ENCODE results near the gene GBGT1.
A peak's percentile ranks its signal among the peaks of the same experiment; 100 is the strongest.
"Not testable (repeated sequence)": the region's sequence is repeated elsewhere in the genome, so short reads cannot be mapped to it uniquely, and the experiment has no call there.

Gene GBGT1

DNA sequence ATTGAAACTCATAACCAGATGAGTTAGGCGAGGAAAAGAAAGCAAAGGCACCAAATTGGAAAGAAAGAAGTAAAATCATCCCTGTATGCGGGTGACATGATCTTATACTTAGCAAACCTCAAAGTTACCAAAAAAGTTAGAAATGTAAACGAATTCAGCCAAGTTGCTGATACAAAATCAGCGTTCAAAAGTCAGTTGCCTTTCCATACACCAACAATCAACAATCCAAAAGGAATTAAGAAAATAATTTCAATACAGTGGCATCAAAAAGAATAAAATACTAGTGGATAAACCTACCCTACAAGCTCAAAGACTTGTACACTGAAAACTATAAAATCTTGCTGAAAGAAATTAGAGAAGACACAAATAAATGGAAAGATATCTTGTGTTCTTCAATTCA is 30.9 kb upstream of the GBGT1 start:
- DNase-seq, result no peak

DNA sequence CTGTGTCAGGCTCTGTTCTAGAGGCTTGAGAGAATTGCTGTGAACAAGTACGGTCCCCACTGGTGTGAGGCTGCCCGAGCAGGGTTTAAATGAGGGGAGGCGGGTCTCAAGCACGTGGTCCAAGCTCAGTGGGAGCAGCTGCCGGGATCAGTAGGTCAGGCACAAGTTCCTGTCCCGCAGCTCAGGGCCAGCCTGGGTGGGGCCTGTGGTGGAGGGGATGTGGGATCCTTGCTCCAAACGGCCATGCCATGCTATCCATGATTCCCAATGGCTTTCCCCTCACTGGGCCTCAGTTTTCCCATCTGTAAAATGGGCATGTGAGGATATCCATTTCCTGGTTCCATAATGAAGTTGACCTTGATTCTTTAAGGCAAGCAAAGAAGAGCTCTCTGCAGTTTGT is 28.3 kb upstream of the GBGT1 start:
- no peak for DNase-seq

DNA sequence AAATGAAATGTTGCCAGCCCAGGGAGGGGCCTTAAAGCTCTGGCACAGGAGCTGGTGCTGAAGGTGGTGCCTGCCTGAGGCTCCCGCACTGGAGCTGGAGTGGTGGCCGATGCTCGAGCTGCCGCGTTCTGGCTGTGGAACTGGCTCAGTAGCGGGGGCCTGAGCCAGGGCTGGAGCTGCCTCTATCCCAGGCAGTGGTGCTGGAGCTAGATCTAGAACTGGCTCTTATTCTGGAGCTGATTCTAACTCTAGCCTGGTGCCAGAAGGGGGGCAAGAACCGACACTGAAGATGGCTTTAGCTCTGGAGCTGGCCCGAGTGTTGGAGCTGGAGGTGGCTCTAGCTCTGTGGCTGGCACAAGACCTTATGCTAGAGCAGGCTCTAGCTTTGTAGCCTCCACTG is 26.1 kb upstream of the GBGT1 start:
- DNase-seq, result no peak

DNA sequence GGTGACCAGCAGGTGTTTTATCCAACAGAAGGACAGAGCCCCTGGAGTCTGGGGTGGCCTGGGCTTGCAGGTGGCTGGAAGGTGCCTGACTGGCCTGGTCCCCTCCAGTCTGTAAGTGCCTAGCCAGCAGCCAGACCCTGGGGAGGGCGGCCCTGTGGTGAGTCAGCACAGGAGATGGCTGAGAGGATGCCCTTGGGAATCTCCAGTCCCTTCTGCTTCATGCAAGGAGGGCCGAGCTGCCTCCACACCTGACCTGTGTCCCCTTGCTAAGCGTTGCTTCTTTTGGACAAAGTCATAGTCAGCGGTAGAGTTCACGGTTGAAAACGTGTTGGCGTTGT is 25.1 kb upstream of the GBGT1 start:
- DNase-seq, result no peak

DNA sequence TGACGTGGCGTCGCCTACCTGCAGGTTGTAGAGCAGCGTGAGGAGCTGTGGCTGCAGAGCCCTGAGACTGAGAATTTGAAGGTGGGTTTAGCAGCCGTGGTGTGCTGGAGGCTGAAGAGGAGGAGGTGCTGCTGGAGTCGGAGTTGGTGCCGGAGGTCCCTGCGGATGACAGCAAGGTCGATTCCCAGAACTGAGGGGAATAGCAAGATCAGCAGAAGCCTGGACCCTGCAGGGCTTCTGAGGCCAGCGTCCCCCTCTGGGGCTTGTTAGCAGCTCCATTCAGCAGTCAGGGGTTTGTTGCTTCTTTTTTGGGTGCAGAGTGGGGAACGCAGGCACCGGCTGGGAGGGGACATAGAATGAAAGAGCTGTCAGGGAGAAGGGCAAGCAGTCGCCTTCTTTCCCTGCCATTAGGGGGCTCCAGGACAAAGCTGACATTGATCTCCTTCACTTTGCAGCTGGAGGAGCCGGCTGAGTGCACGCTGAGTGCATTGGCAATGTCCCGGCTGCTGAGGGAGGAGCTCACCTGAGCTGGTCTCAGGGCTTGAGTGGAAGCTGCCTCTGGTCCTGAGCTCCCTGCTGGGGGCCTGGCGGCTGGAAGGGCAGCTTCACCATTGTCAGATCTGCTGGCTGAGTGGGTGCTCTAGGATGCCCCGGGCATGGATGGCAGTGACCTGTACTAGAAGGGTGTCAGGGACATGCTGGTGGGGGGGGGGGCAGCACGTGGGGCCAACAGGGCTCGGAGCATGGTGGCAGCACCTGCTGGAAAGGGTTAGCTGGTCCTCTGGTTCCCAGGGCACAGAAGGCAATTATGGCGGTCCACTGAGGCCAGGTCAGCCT is 24.5 kb upstream of the GBGT1 start:
- DNase-seq, result peak; percentile 16 to 65 (median 25)

DNA sequence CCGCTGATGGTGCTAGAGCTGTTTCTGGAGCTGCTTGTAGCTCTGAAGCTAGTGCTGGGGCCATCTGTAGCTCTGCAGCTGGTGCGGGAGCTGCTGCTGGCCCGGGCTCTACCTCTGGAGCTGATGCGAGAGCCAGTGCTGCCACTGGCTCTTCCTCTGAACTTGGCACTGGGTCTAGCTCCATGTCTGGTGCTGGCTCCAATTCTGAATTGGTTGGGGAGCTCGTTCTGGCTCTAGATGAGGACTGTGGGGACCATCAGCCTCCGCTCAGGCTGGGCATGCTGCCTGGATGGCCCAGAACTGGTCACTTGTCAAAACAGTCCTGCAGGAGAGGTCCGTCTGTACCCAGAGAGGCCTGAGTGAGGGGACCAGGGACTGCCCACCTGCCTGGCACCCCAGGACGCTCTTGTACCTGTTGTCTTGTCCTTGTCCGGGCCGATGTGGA is 23.9 kb upstream of the GBGT1 start:
- DNase-seq, result no peak

DNA sequence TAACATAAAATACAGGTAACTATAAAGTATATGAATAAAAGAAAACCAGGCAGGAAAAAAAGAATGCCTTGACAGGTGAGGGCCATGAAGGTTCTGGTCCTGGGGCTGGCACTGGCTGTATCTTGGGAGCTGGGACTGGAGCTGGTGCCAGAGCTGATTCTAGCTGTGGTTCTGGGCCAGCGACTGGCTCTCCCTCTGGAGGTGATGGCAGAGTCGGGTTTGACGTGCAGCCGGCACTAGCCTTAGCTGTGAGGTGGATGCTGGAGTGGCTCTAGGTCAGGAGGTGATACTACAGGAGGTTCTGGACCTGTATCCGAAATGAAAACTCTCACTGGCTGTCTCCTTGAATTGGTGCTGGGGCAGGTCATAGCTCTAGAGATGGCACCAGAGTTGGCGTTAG is 23.0 kb upstream of the GBGT1 start:
- no peak for DNase-seq

DNA sequence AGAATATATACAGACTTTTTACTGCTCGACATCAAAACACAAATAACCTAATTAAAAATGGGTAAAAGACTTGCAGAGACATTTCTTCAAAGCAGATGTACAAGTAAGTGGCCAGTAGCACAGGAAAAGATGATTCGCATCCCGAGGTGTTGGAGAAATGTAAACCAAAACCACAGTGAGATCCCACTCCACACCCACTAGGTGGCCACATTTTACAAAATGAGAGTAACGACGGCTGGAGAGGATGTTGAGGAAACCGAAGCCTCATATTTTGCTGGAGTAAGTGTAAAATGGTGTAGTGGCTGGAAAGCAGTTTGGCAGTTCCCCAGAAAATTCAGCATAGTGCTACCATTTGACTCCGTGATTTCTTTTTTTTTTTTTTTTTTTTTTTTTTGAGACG is 21.3 kb upstream of the GBGT1 start:
- peak; percentile 51 to 91 (median 73) for DNase-seq

DNA sequence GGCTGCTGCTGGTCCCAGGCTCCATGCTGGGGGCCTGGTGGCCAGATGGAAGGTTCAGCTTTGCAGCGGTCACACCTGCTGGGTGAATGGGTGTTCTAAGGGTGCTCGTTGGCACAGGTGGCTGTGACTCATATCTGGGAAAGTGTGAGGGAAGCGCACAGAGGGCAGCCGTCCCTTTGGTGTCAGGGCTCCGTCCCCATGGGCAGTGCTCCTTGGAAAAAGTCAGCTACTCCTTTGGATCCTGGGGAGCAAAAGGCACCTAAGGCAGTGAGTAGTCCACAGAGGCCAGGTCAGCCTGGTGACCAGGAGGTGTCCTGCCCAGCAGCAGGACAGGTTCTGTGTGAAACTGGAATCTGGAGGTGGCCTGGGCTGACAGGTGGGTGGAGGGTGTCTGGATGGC is 18.4 kb upstream of the GBGT1 start:
- no peak for DNase-seq

DNA sequence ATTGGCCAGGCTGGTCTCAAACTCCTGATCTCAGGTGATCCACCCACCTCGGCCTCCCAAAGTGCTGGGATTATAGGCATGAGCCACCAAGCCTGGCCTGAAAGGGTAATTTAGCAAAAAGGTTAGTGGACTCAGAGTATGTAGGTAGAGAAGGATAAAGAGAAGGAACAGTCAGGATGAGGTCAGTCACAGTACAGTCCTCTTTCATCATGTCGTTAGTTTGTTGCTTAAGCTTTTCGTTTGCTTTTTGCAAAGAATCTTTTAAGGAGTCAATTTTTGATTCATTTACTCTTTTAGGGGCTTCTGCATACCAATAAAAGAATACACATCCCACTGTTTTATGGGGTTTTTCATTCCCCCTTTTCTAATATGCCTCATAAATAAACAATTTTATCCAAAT is 17.8 kb upstream of the GBGT1 start:
- no peak for DNase-seq

DNA sequence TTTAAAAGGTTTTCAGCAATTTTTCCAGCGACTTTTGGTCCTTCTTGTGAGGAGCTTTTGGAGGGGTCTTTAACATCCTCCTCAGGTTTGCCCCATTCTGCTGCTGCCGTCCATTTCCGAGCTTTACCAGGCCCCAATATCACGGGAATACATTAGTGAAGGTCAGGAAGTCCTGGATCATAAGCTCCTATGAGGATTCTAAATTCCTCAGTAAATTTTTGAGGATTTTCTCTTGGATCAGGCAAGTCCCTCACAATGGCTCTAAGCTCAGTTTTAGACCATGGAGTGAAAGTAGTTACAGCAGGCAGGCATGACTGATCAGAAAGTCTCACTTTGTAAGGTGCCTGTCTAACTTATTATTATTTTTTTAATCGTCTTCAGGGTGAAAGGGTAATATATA is 17.2 kb upstream of the GBGT1 start:
- no peak for DNase-seq

DNA sequence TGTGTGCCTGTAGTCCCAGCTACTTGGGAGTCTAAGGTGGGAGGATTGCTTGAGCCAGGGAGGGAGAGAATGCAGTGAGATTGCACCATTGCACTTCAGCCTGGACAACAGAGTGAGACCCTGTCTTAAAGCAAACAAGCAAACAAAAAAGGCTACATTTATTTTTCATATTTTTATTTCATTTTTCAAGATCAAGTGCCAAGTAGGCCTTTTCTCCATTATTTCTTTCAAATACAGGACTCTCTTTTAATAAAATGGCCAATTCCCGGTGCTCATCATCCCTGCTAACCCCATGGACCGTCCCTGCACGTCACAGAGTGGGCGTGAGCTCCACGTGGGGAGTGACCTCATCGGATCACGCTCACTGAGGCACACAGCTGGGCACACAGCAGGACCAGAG is 9.3 kb upstream of the GBGT1 start:
- no peak for DNase-seq

DNA sequence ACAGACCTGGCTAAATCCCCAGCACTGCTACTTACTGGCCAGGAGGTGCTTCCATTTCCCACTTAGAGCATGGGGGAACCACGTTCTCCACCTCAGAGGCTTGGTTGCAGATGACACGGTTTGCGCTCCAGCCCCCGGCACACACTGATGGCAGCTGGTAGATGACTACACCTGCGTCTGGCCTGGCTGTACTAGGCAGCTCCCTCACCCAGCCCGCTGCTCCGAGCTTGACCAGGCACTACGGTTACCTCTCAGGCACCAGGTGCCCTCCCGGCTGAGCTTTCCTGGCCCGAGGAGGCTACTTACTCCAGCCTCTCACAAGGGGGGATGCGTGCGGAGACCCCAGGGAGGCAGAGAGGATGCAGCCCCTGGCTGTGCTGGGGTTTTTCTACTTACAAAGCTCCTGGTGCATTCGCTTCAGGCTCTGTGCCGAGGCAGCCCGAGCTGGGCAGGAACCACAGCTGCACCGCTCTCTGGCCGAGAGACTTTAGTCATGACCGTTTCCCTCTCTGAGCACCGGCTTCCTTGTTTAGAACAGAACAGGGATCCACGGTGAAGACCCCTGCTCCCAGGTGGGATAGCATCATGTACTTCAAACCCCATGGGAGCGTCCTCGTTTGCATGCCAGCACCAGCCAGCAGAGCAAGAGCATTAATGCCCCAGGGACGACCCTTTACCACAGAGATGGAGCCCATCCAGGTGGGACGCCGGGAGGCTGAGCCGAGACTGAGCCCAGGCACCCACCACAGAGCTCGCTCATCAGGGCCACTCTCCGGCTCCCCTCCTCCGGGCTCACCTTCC is 7.6 kb upstream of the GBGT1 start:
- DNase-seq, result no peak

DNA sequence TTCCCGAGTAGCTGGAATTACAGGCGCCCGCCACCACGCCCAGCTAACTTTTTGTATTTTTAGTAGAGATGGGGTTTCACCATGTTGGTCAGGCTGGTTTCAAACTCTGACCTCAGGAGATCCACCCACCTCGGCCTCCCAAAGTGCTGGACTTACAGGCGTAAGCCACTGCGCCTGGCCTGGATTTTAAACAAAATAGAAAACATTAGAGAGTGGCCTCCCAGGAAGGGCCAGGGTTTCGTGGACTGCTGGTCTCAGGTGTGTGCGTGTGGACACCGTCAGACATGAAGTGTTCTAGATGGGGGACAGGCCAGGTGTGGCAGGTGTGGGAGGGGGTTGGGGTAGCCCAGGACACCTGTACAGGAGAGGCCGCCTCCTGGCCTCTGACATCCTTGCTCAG is 7.0 kb upstream of the GBGT1 start:
- no peak for DNase-seq

DNA sequence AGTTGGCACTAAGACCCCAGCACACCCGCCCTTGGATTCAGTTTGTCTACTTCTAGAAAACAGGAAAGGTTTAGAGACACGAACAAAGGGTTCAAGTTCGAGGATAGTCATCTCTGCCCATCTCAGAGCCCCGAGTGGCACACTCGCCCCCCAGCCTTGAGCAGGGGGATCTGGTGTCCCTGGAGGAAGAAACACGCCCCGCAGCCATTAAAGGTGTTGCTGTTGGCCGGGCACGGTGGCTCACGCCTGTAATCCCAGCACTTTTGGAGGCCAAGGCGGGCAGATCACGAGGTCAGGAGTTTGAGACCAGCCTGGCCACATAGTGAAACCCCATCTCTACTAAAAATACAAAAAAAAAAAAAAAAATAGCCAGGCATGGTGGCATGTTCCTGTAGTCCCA is 6.0 kb upstream of the GBGT1 start:
- not testable (repeated sequence) for DNase-seq

DNA sequence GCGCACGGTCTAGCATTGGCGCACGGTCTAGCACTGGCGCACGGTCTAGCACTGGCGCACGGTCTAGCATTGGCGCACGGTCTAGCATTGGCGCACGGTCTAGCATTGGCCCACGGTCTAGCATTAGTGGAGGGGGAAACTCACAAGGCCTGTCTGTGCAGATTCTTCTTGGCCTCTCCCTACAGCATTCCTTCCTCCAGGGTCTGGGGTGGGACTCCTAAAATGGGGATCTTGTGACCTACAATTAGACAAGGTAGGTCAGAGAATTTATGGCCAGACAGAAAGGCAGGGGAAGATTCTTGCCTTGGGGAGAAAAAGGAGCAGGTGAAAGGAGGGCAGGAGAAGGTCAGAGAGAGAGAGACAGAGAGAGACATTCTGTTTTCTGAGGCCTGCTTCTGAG is 5.4 kb upstream of the GBGT1 start:
- no peak for DNase-seq

DNA sequence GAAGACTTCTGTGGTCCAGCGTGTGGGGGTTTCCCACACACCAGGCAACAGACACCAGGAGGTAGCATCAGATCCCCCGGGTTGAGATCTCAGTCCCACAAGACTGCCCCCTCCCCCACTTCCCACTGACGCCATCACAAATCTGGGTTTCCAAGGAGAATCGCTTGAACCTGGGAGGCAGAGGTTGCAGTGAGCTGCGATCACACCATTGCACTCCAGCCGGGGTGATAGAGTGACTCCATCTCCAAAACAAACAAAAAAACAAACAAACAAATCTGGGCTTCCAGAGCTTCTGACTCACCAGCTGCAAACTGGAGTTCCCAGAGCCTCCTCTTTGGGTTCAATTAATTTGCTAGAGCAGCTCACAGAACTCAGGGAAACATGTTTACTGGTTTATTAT is 4.7 kb upstream of the GBGT1 start:
- DNase-seq, result no peak

DNA sequence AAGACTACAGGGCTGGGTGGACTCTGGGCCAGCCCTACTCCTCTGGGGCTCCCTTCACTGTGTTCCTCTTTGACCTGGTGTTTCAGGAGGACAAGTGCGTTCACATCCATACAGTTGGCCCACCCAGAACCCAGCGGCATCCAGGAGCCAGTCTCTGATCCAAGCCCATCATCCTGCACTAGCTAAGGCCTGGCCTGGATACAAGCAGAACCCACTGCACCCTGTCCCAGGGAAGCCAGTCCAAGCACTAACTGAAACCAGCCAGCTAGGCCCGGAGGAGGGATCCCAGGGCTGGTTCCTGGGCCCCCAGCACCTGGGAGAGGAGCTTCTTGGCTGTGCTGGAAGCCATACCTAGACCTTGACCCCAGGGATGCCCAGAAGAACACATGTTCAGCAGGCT is 4.1 kb upstream of the GBGT1 start:
- DNase-seq, result no peak

DNA sequence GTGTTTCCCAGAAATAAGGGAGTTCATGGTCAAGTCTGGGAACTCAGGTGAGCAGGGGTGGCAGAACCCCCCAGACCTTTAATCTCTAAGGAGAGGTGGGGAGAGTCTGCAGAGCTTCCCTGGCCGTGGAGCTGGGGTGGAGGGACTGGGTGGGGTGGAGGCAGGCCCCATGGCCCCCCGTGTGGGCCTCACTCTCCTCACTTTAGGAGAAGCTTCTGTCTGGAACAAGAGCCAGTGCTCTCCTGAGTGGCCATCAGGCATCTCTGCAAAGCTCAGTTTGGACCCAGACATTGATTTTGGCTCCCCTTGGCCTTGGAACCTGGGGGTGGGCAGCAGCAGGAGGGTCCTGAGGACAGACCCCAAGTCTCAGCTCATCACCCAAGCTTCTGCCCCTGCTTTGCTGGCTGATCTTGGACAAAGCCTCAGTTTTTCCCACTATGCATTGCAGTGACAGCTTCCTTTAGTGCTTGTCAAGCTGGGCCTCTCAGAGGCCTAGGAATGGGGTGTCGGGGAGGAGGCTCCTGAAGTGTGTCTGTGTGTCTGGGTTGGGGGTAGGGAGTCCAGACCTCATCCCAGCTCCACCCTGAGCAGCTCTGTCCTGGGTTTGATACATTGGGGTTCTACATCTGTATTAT is 3.5 kb upstream of the GBGT1 start:
- DNase-seq, result no peak

DNA sequence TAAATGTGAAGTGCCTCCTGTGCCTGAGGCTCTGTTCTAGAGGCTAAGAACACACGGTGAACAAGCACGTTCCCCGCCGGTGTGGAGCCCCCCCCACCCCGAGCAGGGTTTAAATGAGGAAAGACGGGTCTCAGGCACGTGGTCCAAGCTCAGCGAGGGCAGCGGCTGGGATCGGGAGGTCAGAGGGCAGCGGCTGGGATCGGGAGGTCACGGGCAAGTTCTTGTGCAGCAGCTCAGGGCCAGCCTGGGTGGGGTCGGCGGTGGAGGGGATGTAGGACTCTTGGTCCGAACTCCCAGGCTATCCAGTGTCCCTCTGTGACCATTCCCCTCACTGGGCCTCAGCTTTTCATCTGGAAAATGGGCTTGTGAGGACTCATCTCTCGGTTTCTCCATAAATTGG is 2.7 kb upstream of the GBGT1 start:
- DNase-seq, result no peak

DNA sequence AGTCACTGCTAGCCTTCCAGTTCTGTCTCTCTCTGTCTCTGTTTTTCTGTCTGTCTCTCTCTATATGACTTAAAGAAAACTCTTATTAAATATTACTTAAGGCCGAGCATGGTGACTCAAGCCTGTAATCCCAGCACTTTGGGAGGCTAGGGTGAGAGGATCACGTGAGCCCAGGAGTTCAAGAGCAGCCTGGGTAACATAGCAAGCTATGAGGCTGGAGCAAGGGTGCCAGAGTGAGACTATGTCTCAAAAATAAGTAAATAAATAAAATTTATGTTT is 1.7 kb upstream of the GBGT1 start:
- DNase-seq, result no peak

DNA sequence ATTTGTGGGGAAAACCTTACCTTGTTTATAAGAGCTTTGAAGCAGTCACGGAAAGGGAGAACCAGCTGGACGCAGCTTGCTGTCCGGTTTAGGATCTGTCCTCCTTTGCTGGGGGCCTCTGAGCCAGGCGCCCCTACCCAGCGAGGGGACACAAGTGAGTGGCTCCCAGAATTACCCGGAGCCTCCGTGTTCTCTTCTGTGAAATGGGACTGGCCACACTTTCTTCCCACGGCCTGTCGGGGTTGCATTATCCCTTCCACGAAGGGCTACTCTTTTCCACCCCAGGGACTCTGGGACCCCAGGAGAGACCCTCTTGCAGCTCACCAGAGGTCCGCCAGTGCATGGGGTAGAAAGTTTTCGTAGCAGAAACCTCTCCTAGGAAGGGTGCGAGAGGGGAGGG is 477 bp upstream of the GBGT1 start:
- no peak for DNase-seq

DNA sequence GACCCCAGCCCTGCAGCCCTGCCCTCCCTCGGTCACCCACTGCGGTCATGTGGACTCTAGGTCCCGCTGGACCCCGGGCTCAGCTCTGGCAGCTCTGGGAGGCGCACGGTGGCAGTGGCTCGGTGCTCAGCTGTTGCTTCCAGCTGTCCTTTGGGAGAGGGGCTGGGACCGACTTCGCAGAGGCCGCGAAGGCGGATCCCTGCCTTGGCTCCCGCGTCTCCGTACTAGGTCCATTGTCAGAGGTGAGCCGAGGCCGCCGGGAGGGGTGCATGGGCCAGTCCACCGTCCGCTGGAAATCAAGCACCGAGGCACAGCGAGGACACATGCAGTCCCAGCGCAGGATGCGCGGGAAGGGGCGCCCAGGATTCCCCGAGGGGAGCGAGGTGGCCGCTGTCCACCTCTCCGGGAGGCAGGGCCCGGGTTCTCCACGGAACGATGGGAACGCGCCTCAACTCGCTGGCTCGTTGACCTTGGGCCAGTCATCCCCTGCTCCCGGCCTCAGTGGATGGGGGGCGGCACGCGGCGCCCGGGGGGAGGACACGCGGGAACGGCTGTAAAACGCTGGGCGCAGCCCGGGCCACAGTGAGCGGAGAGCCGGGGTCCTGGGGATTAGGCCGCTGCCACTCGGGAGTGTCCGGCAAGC is 732 bp downstream of the GBGT1 start:
- no peak for DNase-seq

DNA sequence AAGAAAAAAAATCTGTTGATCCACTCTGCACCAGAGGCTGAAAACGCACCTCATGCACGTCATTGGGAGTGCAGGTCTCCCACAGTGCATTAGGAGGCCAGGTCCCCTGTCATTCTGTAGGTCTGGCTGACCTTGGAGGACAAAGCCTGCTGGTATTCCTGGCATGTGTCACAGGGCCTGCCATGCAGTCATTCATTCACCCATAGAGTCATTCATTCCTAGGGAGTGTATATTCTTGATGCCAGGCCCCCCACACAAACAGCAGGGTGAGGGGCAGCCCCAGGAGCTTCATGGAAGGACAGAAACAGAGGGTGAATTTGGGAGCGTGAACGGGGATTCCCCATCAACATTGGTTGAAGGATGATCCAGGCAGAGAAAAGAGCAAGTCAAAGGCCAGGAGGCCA is 2.2 kb downstream of the GBGT1 start:
- no peak for DNase-seq
